Measurements from ENCODE around the gene REN.

Gene REN

GRCh38 chr1:204105131-204105515, 61.0 kb downstream of the REN start:
- H3K9ac ChIP-seq (ENCODE audit: low read depth, low read length) = no peak overlapping the region
- peaks cover 71% of the 10 kb centered on the region for H3K4me1 ChIP-seq (ENCODE audit: insufficient read depth, low read length)
- no peaks in the 10 kb centered on the region for H3K9me3 ChIP-seq (ENCODE audit: control insufficient read depth, insufficient read depth, low read length)
- H3K36me3 ChIP-seq (ENCODE audit: insufficient read depth, low read length) = no peaks in the 10 kb centered on the region

All from ES-I3 (cell line).